Measurements from ENCODE around the gene OR6C74. TPM values are rescaled to one million over a fixed set of nuclear protein-coding genes. Genes with fewer than 3 reads are reported as not detected.

The OR6C74 gene
- total RNA-seq, 1 experiment from 2014 or later = not detected

GRCh38 chr12:55226523-55226922, 17.9 kb upstream of the OR6C74 start (continued):
- TF ChIP-seq ZNF532 (CRISPR knock-in tag; IDR thresholded peaks at IDR 0.05; ENCODE audit: borderline replicate concordance) (no peak), CREM (CRISPR knock-in tag; IDR thresholded peaks at IDR 0.05) (no peak), KAT7 (CRISPR knock-in tag; IDR thresholded peaks at IDR 0.05; ENCODE audit: borderline replicate concordance) (no peak)

- ATAC-seq (no peak), DNase-seq (ENCODE audit: low spot score) (no peak)
- ChIA-PET CTCF (no interaction called here), POLR2A (interaction anchor here (0.7 kb wide), 1 partner anchor 92 kb away, joined by 4 read pairs; no protein-coding TSS in a partner anchor)
- TF ChIP-seq ATF3 (CRISPR knock-in tag; conservative IDR thresholded peaks at IDR 0.05) (no peak), ETV6 (CRISPR knock-in tag; IDR thresholded peaks at IDR 0.05) (no peak), FOXK1 (CRISPR knock-in tag; IDR thresholded peaks at IDR 0.05) (no peak), ZNF317 (CRISPR knock-in tag; IDR thresholded peaks at IDR 0.05; ENCODE audit: borderline replicate concordance, low read depth) (no peak), SP1 (CRISPR knock-in tag; conservative IDR thresholded peaks at IDR 0.05) (no peak), NR3C1 (CRISPR knock-in tag; conservative IDR thresholded peaks at IDR 0.05; ENCODE audit: low read depth) (no peak), ATF2 (CRISPR knock-in tag; IDR thresholded peaks at IDR 0.05; ENCODE audit: borderline replicate concordance, low read depth) (no peak), TCF7 (CRISPR knock-in tag; IDR thresholded peaks at IDR 0.05; ENCODE audit: low read depth) (no peak), ARID4B (CRISPR knock-in tag; IDR thresholded peaks at IDR 0.05; ENCODE audit: borderline replicate concordance) (no peak), ZBTB43 (CRISPR knock-in tag; IDR thresholded peaks at IDR 0.05) (no peak), SMAD4 (CRISPR knock-in tag; IDR thresholded peaks at IDR 0.05) (no peak), ESRRA (CRISPR knock-in tag; IDR thresholded peaks at IDR 0.05; ENCODE audit: borderline replicate concordance) (no peak), ZNF232 (CRISPR knock-in tag; IDR thresholded peaks at IDR 0.05) (no peak), ZNF219 (CRISPR knock-in tag; IDR thresholded peaks at IDR 0.05; ENCODE audit: borderline replicate concordance) (no peak), ZNF425 (CRISPR knock-in tag; conservative IDR thresholded peaks at IDR 0.05) (no peak)
- Mint-ChIP-seq H3K27me3 (ENCODE audit: low read depth) (no peaks in the 10 kb centered on the region), H3K4me3 (no peak overlapping the region), H3K27ac (no peak overlapping the region), H3K4me1 (no peaks in the 10 kb centered on the region), H3K36me3 (no peaks in the 10 kb centered on the region), H3K9me3 (peaks cover 4% of the 10 kb centered on the region; the same call in 1 of the 2 replicates)
Observed at GRCh38 chr12:55227643-55228042, 16.8 kb upstream of the OR6C74 start.

Data from WTC11 (cell line).